ENCODE results near the gene HOMER1.
A peak's percentile ranks its signal among the peaks of the same experiment; 100 is the strongest.

HOMER1 gene

GRCh38 chr5:79509244-79509885 is 4.6 kb downstream of the HOMER1 start:
- no peak for DNase-seq
- Mint-ChIP-seq H3K36me3 (ENCODE audit: low read depth) (peaks cover 29% of the 10 kb centered on the region), H3K9me3 (no peaks in the 10 kb centered on the region), H3K4me1 (peaks cover 60% of the 10 kb centered on the region), H3K4me3 (peak overlapping the region; percentile 99), H3K27ac (peak overlapping the region; percentile 7), H3K27me3 (ENCODE audit: low read depth, poor library complexity) (no peaks in the 10 kb centered on the region)
- TF ChIP-seq CTCF (IDR thresholded peaks at IDR 0.05), result no peak

- Mint-ChIP-seq H3K9me3 (no peaks in the 10 kb centered on the region), H3K27ac (peak overlapping the region; percentile 7), H3K4me3 (peak overlapping the region; percentile 60), H3K36me3 (ENCODE audit: low read depth) (peaks cover 35% of the 10 kb centered on the region), H3K4me1 (peaks cover 66% of the 10 kb centered on the region), H3K27me3 (ENCODE audit: low read depth, poor library complexity) (no peaks in the 10 kb centered on the region)
- DNase-seq, result no peak
- TF ChIP-seq CTCF (IDR thresholded peaks at IDR 0.05), result no peak
Observed at GRCh38 chr5:79508794-79509193, 5.1 kb downstream of the HOMER1 start.

GRCh38 chr5:79508354-79508753 is 5.6 kb downstream of the HOMER1 start:
- DNase-seq, result no peak
- Mint-ChIP-seq H3K27ac (no peak overlapping the region), H3K4me3 (peak overlapping the region; percentile 60), H3K9me3 (no peaks in the 10 kb centered on the region), H3K36me3 (ENCODE audit: low read depth) (peaks cover 40% of the 10 kb centered on the region), H3K27me3 (ENCODE audit: low read depth, poor library complexity) (no peaks in the 10 kb centered on the region), H3K4me1 (peaks cover 67% of the 10 kb centered on the region)
- no peak for TF ChIP-seq CTCF (IDR thresholded peaks at IDR 0.05)

GRCh38 chr5:79507251-79508205 is 6.4 kb downstream of the HOMER1 start:
- no peak for TF ChIP-seq CTCF (IDR thresholded peaks at IDR 0.05)
- Mint-ChIP-seq H3K36me3 (ENCODE audit: low read depth) (peaks cover 48% of the 10 kb centered on the region), H3K27ac (no peak overlapping the region), H3K9me3 (no peaks in the 10 kb centered on the region), H3K4me1 (peaks cover 64% of the 10 kb centered on the region), H3K27me3 (ENCODE audit: low read depth, poor library complexity) (no peaks in the 10 kb centered on the region), H3K4me3 (no peak overlapping the region)
- DNase-seq, result no peak

GRCh38 chr5:79505138-79505537 is 8.8 kb downstream of the HOMER1 start:
- peaks cover 53% of the 10 kb centered on the region for H3K36me3 Mint-ChIP-seq (ENCODE audit: low read depth)
- TF ChIP-seq CTCF (IDR thresholded peaks at IDR 0.05), result no peak
- DNase-seq, result no peak
- H3K27me3 Mint-ChIP-seq (ENCODE audit: low read depth, poor library complexity), result no peaks in the 10 kb centered on the region
- H3K4me1 Mint-ChIP-seq, result peaks cover 43% of the 10 kb centered on the region
- no peak overlapping the region for H3K4me3 Mint-ChIP-seq
- no peaks in the 10 kb centered on the region for H3K9me3 Mint-ChIP-seq
- H3K27ac Mint-ChIP-seq, result no peak overlapping the region
